SK-N-MC (cell line): Measurements from ENCODE around the gene APBA1.

Experiments used
- EZH2 ChIP-seq: fragments of 200-600 bp; sonication (generic); IDR thresholded peaks from one replicate; pipeline ENCODE4 v1.6.1; 2017; ENCODE audit warnings: antibody characterized with exemption
- POLR2AphosphoS5 ChIP-seq: IDR thresholded peaks from 2 replicates; pipeline ENCODE4 v1.6.1; 2012; ENCODE audit warnings: mild to moderate bottlenecking, low read depth, low read length, borderline replicate concordance

DNA sequence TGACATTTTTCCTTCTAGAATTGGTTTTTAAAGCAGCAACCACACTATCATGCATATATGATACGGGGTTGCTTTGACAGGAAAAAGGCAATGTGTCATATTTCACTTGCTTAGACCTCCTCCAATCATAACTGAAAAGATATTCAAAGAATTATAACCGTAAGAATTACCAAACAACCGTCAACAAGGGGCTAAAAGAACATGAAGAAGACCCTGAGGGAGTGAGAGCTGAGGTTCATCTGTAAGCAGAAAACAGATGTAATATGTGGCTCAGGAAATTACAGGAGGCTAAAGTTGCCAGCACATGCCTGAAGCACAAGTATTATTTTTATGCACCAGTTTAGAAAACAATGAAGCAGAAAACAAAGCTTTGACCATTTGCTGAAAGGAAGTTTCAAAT lies 78.9 kb downstream of the APBA1 start:
- no peak for TF ChIP-seq POLR2AphosphoS5
- no peak for TF ChIP-seq EZH2
